HG03108 (cell line): ENCODE data around the gene CCDC88C.
"Not testable (repeated sequence)": the region's sequence is repeated elsewhere in the genome, so short reads cannot be mapped to it uniquely, and the experiment has no call there.

ENCODE experiments used
- ATAC-seq: cut with Tn5 transposase; IDR thresholded peaks from one replicate; pipeline ENCODE4 v1.9.1; 2021; ENCODE audit warnings: moderate library complexity; ENCODE audit not compliant: unreplicated experiment

Gene CCDC88C

GRCh38 chr14:91272341-91273272 lies 145.0 kb downstream of the CCDC88C start:
- ATAC-seq, result no peak

DNA sequence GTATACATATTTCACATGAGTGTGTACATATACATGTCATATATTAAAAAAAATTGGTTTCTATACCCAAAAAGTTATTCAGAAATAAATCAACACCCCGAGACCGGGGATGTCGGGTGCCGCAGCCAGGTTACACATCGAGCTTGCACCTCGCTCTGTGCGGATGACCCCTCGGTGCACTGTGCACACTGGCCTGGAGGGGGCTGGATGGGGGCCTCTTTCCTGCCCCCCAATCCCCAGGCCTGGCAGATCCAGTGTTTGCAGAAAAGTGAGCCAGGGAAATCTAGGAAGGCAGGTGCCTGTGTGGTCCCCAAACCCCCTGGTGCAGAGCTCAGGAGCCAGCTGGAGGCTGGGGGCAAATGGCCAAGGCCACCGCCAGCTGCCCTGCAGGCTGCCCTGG lies 146.0 kb downstream of the CCDC88C start:
- ATAC-seq, result no peak

DNA sequence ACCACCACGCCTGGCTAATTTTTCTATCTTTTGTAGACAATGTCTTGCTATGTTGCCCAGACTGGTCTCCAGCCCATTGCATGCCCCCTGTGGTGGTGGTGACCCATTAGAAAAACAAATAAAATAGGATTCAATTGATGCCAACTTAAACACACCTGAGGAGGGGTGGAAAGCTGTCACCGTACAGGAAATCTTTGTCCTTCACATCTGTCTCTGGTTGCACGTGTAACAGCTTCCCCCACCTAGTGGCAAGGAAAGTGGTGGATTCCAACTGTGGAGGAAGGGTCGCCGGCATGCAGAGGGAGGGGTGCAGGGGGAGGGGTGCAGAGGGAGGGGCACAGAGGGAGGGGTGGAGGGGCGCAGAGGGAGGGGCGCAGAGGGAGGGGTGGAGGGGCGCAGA lies 147.0 kb downstream of the CCDC88C start:
- ATAC-seq, result no peak

DNA sequence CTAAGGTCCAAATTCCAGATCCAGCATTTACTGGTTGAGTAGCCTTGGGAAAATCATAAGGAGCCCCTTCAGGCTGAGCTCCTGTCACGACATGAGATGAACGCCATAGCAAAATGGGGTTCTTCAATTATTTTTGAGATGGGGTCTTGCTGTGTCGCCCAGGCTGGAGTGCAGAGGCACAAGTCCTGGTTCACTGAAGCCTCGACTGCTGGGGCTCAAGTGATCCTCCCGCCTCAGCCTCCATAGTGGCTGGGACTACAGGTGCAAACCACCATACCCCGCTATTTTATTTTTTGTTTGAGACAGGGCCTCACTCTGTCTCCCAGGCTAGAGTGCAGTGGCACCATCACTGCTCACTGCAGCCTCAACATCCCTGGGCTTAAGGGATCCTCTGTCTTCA lies 147.4 kb downstream of the CCDC88C start:
- ATAC-seq, result no peak

DNA sequence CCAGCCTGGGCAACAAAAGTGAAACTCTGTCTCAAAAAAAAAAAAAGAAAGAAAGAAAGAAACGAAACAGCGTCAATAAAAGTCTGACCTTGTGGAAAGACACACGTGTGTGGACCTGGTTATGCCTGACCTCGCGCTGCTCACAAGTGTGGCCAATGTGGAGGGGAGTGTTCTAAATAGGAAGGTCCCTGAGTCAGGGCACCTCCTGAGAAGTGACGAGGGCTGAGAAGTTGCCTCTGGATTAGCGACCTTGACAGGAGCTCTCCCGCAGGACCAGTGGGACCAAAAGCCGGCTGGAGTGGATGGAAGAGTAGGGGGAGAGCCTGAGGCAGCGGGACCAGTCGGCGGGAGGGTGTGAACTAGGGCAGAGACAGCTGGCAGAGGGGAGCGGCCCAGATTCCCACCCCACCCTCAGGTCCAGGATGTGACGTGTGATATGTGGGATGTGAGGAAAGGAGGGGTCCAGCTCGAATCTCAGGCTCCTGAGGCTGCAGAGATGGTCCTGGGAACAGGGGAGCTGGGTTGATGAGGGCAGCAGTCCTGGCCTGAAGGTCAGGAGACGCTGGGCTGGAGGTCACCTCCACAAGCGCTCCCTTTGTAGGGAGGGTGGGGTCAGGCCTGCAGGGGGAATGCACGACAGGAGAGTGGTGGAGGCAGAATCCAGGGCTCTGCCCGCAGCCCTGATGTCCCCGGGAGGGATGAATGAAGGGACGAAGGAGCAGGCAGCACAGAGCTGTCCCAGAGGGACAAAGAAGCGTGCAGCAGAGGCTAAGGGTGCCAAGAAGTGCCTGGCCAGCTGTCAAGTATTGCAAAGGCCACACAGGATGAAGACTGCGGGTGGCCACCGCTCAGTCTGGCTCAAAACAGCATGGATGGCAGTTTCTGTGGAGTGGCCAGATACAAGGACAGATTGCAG lies 148.3 kb downstream of the CCDC88C start:
- no peak for ATAC-seq

GRCh38 chr14:91267965-91268437 lies 149.6 kb downstream of the CCDC88C start:
- no peak for ATAC-seq

- ATAC-seq, result not testable (repeated sequence)
These were observed 151.3 kb downstream of the CCDC88C start for GRCh38 chr14:91266276-91266675.

DNA sequence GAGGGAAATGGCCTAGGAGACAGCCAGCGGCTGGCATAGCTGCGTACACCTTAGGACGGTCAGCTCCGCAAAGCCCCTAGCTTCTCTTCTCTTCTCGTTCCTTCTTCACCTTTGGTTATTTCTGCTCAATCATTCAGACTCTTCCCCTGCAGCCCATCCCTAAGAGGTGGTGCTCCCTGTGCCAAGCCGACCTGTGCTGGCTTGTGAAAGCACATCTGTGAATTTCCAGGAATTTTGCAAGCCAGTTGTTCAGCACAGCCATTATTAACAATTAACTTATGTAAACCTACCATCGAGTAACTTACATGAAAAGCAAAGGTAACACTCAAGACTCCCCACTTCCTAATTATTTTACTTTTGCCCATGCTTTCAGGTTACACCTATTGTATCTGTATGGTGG lies 152.2 kb downstream of the CCDC88C start:
- ATAC-seq, result no peak

GRCh38 chr14:91264151-91265150 lies 153.2 kb downstream of the CCDC88C start:
- no peak for ATAC-seq

GRCh38 chr14:91263329-91263728 lies 154.3 kb downstream of the CCDC88C start:
- ATAC-seq, result no peak

GRCh38 chr14:91261986-91262549 lies 155.6 kb downstream of the CCDC88C start:
- ATAC-seq, result no peak

DNA sequence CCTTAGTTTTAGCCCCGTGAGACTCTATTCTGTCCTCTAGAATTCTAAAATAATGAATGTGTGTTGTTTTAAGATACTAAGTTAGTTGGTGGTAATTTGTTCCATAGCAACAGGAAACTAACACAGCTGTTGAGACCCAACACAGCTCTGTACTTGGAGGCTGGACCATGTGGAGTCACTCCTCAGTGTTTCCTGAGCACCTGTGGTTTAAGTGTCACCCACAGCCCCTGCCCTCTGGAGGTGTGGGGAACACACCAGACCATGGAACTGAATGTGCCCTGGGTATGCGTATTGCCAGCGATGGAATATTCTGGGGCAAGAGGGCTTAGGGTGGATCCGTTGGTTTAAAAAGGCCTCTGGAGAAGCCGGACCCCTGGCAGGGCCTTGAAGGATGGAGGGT lies 156.5 kb downstream of the CCDC88C start:
- ATAC-seq, result no peak

DNA sequence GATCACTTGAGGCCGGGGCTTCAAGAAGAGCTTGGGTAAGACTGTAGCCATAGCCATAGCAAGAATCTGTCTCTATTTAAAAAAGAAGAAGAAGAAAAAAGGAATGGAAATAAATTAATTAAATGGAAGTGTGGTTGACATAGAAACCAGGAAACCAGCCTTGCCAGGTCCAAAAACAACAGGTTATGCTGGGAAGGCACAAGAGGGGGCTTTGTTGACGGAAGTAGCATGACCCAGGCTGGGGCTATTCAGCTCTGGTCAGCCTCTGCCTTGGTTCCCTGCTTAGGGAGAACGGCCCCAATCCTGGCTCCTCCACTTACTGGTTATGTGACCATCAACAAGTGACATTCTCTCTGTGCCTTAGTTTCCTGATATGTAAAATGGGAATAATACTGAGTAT lies 158.7 kb downstream of the CCDC88C start:
- no peak for ATAC-seq

DNA sequence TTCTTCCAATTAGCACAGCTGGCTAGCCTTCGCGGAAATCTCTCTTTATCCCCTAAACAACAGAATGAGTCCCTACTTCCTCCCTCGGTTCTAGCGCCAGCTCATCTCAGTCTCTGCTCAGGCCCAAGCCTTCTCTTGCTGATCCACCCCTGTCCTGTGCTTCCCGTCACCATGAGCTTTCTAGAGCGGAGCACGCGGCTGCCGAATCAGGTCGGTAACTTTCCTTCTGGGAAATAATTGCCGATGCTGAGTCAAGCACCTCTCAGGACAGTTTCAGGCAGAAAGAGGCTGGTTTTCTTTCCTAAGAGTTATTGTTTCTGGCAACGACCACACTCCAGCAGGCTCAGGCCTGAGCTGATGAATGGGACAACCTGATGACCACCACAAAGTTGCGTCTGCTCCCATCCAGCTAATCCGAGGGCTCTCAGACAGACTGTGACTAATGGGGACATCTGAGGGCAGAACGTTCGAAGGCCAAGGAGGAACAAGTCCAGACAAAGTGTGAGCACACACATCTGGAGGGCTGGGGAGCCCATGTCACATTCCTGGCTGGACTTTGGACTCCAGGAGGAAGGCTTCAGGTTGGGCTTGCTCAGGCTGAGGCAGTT lies 159.5 kb downstream of the CCDC88C start:
- ATAC-seq, result no peak

DNA sequence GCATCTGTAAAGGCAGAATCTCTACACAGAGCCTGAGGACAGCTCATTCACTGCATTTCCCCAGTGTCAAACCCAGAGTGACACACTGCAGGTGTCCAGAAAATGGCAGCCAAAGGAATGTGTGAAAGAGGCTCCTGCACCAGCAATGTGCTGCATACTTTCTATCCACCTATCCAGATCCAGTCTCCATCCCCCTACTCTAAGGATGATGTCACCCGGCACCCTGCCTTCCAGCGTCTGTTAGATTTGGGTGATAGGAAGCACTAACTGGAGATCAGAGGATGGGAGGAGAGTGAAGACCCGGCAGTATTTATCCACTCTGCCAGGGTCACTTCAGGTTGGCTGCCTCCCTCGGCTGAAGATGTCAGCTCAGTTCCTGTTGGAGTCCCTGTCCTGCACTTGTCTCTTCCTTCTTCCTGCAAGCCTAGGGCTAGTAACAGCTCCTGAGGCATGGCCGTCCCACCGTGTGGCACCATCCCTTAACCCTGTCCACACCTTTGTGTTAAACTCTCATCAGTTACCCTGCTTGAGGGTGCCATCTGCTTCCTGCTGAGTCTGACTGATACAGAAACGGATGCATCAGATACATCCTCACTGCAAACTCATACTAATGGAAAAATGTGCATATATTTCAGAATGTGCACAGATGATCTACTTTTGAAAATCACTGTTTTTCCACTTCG lies 160.2 kb downstream of the CCDC88C start:
- ATAC-seq, result no peak

- no peak for ATAC-seq
These were observed 161.0 kb downstream of the CCDC88C start for GRCh38 chr14:91256661-91257060.

DNA sequence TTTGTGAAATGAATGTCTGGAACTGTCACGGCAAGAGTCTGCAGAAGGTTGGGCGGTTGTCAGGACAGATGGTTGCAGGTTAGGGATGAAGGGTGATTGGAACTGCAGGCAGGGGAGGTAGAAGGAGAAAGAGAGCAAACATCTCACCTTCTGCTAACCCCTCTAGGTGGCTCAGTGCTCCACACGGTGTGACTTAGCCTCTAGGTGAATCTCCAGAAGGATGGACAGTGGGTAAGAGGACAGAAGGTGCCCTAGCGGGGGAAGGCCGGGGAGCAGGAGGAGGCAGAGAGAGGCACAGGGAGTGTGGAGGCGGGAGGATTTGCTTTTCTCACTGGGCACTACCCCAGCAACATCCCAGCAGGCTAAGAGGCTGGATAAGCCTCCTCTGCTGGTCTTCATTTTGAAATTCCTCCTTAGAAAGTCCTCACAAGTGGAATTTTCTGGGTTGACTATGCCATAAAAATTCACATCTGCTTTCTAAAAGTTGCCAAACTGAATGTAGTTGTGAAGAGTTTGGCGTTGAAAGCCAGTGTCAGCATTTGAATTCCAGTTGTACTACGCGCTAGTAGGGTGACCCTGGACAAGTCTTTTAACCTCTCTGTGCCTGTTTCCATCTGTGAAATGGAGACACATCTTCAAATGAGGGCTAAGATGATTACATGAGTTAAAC lies 162.5 kb downstream of the CCDC88C start:
- ATAC-seq, result no peak

DNA sequence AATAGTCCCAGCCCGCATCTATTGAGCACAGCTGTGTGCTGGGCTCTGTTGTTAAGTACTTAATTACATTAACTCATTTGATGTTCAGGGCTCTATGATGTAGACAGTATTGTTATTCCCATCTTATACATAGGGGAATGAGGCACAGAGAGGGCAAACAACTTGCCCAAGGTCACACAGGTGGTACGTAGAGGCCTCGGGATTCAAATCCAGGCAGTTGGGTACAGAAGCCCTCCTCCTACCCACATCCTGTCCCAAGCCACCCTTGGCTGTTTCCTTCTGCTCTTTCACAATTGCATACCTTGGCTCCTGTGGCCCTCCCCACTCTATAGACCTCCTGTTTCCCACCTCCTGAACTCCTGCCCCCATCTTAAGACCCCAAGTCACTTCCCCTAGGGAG lies 163.2 kb downstream of the CCDC88C start:
- no peak for ATAC-seq
